Measurements from ENCODE around the gene TFF1.

The TFF1 gene

GRCh38 chr21:42379426-42380215 lies 13.3 kb upstream of the TFF1 start:
- no peak for DNase-seq

DNA sequence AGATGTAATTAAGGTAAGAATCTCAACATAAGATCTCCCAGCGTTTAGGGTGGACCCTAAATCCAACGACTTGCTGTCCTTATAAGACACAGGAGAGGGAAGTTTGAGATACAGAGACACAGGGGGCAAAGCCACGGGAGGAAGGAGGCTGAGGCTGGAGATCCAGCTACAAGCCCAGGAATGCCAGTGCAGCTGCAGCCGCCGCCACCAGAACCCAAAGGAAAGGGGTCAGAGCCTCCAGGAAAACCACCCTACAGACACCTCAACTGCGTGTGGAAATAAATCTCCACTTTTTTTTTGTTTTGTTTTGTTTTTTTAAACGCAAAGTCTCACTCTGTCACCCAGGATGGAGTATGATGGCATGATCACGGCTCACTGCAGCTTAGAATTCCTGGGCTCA lies 12.1 kb upstream of the TFF1 start:
- no peak for DNase-seq

DNA sequence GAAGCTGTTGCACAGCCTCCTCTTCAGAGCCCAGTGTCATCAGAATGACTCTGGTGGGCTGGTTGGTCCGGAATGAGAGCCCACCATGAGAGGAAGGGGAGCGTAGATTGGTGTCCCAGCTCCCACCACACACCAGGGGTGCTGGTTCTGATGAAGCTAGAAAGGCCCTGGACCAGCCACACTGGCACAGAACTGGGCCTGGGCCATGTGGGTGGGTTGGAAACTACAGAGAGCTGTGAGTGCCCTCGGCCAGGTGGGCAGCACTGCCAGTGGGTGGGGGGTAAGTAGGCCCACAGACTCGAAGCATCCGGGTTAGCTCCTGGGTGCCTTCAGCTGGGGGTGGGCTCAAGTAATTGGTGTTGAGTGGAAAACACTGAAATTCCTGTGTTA lies 11.6 kb upstream of the TFF1 start:
- DNase-seq = no peak

GRCh38 chr21:42377211-42377950 lies 11.0 kb upstream of the TFF1 start:
- no peak for DNase-seq

DNA sequence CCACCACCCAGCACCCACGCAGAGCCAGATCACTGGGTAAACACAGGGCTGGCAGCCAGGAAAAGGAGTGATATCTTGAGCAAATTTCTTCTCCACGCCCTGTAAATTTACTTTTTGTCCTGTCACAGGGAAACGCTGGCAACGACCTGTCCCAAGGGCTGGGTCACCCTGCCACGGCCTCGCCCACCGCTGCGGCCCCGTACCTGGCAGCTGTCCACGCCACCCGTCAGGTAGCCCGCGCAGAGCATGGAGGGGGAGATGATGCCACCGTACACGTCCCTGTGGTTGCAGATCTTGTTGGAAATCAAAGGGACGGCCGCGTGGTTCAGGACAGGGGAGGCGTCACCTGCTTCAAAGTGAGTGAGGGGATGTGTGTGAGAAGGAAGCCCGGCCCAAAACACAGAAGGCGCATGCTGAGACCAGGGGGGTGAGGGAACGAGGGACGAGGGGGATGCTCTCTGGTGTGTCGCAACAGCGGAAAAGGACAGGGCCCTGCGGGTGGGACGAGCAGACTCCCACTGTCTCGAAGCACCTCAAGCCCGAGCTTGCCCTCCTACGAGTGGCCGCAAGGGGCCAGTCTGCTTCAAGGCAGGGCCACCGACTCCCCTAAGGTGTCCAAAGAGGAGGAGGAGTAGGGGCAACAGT lies 10.1 kb upstream of the TFF1 start:
- DNase-seq = no peak

- DNase-seq = no peak
Observed at GRCh38 chr21:42375966-42376337, 9.6 kb upstream of the TFF1 start.

GRCh38 chr21:42375506-42375905 lies 9.2 kb upstream of the TFF1 start:
- DNase-seq = no peak

GRCh38 chr21:42374864-42375499 lies 8.6 kb upstream of the TFF1 start:
- DNase-seq = no peak

DNA sequence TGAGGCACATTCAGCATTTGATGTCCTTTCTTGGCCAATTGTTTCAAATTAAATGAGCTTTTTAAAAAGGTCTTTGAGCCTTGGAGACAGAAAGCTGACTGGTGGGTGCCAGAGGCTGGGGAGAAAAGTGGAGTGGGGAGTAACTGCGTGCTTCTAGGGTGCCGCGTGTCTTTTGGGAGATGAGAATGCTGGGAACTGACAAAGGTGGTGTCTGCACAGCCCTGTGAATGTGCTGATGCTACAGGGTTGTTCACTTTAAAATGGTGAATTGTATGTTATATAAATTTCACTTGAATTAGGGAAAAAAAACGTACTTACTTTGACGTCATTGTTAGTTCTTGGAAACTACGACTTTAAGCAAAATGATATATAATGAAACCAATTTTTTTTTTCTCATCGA lies 8.1 kb upstream of the TFF1 start:
- DNase-seq = no peak

GRCh38 chr21:42373908-42374455 lies 7.6 kb upstream of the TFF1 start:
- no peak for DNase-seq

DNA sequence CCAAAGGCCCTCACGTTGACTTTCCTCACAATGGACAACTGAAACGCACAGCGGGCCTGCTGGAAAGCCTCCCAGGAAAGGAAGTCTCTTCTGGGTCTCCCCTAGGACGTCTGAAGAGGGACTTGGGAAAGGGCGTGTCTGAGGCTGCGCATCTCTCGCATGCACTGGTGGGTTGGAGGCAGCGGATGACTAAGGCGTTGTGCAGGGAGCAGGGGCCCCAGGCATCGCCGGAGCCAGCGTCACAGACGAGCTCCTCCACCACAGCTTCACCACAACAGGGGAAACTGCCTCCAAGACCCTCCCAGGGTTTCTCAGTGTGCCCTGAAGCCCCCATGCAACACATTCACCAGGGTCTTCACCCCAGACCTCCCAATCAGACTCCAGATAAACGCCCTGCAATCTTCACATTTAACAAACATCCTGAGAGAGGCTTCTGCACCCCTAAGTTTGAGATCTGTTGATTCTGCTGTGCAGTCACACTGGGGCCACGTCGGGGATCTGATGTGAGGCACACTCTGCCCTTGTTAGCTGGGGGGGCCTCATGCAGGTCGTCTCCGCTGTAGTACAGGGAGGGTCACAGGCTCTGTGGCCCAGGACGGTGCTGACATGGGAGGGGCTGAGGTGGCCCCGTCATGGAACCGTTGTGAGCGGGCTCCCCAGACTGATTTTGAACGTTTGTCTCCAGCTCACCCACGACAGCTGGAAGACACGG lies 7.0 kb upstream of the TFF1 start:
- no peak for DNase-seq

DNA sequence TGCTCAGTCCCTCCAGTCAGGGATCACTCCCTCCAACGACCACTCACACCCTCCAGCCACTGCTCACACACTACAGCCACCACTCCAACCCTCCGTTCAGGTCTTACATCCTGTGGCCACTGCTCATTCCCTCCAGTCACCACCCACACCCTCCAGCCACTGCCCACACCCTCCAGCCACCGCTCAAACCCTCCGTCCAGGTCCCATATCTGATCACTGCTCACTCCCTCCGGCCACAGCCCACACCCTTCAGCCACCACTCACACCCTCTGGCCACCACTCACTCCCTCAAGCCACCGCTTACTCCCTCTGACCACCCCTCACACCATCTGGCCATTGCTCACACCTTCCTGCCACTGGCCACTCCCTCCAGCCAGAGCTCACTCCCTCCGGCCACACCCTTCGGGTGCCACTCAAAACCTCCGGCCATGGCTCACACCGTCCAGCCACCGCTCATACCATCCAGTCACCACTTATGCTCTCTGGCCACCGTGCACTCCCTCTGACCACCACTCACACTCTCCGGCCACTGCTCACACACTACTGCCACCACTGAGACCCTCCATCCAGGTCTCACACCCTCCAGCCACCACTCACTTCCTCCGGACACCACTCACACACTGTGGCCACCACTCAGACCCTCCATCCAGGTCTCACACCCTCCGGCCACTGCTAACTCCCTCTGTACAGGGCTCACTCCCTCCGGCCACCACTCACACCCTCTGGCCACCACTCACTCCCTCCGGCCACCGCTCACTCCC lies 4.7 kb upstream of the TFF1 start:
- DNase-seq = no peak

DNA sequence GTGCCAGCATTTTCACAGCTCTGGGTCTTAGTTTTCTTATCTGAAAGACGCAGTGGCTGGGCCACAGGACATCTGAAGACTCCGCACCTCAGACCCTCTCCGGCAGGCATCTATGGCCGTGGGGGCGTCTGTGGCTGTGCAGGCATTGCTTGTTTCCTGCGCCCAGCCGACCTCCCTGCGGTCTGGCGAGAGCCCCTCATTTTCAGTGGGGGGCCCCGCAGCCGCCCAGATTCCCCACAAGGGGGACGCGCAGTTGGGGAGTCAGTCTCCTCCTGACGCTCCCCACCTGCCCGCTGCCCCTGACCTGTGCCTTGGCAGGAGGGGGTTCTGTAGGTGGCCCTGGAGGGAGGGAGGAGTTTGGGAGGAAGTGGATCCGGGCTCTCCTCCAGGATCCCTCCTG lies 3.5 kb upstream of the TFF1 start:
- DNase-seq = no peak

- no peak for DNase-seq
Observed at GRCh38 chr21:42367367-42368165, 1.2 kb upstream of the TFF1 start.

GRCh38 chr21:42365770-42366169 lies 565 bp downstream of the TFF1 start:
- no peak for DNase-seq

GRCh38 chr21:42364304-42364865 lies 1.9 kb downstream of the TFF1 start:
- no peak for DNase-seq

DNA sequence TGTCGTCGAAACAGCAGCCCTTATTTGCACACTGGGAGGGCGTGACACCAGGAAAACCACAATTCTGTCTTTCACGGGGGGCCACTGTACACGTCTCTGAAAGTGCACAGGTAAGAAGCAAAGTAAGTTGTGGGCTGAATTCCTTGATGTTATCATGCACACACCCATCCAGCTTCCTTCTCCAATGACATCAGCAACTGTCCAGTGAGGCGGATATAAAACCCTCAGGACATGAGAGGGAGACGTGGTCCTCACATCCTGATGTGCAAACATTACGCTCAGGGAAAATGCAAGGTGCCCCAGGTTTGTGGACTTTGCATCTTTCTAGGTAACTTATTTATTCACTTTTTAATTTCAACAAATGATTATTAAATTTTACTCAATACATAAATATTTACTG lies 3.0 kb downstream of the TFF1 start:
- no peak for DNase-seq

DNA sequence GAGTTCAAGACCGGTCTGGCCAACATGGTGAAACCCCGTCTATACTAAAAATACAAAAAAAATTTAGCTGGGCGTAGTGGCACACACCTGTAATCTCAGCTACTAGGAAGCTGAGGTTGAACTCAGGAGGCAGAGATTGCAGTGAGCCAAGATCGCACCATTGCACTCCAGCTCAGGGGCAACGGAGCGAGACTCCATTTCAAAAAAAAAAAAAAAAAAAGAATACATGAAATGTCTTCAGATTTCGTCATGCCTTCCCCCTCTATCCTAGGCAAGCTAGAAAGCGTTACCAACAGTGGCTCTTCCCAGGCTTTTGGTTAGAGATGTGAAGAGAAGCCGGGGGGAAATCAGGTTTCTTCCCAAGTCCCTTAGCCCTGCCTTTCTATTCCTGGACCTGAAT lies 3.6 kb downstream of the TFF1 start:
- DNase-seq = no peak

DNA sequence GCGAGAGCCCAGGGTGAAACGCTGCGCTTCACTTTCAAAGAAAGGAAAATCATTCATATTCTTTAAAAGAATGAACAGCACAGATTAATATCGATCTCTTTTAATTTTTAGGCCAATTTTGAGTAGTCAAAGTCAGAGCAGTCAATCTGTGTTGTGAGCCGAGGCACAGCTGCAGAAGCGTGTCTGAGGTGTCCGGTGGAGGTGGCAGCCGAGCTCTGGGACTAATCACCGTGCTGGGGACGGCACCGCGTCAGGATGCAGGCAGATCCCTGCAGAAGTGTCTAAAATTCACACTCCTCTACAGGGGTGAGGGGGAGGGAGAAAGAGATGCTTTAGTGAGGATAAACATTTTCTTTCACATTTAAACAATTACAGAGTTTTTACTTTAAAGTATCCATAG lies 4.1 kb downstream of the TFF1 start:
- DNase-seq = no peak

DNA sequence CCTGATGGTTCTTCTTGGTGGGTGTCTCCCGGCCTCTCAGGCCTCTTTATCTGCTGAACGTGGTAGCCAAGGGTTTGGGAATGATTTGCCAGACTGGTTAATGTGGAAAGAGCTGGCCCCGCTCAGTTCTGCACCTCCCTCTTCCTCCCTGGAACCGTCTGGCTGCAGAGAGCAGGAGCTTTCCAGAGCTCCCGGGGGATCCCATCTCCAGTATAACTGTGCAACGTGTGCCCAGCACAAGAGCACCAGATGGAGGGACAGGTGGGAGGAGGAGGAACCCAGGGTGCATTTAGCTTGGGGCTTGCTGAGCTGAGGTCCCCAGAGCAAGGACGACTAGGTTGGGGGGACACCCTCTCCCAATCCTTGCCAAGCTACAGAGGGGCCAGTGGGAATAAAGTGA lies 5.0 kb downstream of the TFF1 start:
- no peak for DNase-seq

DNA sequence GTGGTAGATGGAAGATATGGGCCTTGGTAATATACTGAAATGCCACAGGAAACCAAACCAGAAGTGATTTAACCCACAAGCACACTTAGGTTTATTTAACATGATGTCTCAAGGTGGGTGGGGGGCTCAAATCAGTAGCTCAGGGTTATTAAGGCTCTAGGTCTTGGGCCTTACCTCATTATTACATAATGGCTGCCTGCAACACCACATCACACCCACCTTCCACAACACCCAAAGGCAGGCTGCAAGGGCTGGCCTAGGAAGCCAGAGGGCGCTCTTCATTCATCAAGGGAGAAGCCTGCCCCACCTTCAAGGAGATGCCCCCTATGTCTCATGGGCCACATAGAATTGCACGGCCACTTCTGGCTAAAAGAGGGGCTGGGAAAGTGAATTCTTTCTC lies 6.0 kb downstream of the TFF1 start:
- no peak for DNase-seq

All from T1000 (cell line).